ENCODE results near the gene ITPRID1. TPM values are rescaled to one million over a fixed set of nuclear protein-coding genes. Genes with fewer than 3 reads are reported as not detected.

Gene ITPRID1
- total RNA-seq, result not detected in 2 replicates

DNA sequence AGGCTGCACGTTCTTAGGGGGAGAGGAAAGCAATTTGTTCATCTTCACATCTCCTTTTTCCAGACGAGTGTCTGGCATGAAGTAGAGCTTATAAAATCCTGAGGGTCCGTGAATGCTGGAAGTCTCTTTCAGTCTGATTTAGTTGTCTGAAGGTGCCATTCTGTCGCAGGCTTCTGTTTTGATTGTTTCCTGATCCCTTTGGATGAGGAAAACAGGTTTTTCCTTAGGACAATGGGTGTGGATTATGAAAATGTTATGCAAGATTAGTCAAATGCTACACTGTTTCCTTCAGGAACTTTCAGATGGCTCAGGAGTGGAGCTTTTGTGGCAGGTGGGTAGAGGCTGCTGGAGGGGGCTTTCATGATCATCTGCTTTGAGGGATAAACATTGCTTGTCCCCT is at the start of gene ITPRID1:
Gene ITPRID1 (plus strand): TSS at position 301 of the 400 bp plus-strand sequence. CDS start 38,935 bp downstream, outside the sequence.

DNA sequence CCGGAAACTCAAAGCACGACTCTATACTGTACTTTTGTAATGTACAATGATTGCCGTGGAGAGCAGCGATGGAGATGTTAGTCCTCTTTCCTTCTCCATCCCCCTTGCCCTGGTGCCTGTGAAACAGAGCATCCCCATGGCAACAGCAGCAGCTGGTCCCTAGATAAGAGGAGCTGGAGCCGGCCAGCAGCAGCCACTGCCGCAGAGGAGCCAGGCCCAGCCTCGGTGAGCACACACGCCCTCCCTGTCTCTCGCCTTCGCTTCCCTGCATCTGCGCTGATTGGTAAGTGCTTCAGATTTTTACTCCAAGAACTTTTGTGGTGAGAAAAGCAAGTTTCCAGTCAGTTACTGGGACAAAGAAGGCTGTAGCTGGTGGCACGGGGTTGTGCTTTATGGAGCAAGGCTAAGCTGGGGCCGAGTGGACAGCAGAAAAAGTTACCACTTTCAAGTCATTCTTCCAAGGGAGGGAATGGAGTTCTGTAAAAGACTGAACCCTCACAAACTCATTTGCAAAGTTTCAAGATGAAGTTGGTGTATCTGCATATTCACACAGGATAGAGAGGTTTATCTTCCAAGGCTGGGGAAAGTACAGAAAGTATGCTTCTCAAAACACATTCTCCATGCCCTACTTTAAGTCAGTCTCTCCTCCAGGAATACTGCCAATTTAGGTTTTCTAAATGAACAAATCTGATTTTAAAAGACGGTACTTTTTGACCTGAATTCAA is 173.3 kb downstream of the ITPRID1 start, which contains the start of gene PPP1R17:
Gene PPP1R17 (plus strand): TSS at position 192 of the 725 bp plus-strand sequence. CDS start 5,227 bp downstream, outside the sequence.

Other genes with a start within 250 kb of the ITPRID1 start
- gene NEUROD6, start 173.4 kb upstream of the ITPRID1 start, total RNA-seq, result not detected in 2 replicates
- not detected in 2 replicates for gene PPP1R17, start 173.1 kb downstream of the ITPRID1 start, total RNA-seq